Measurements from ENCODE around the gene TNFSF18.

Gene TNFSF18

GRCh38 chr1:173044656-173045055 is 6.1 kb downstream of the TNFSF18 start:
- TF ChIP-seq EZH2phosphoT487 (IDR thresholded peaks at IDR 0.05; ENCODE audit: borderline replicate concordance, low read length) (no peak), CTCF (IDR thresholded peaks at IDR 0.05; ENCODE audit: low read depth, low read length, poor library complexity, severe bottlenecking) (no peak)

GRCh38 chr1:173043253-173043652 is 7.5 kb downstream of the TNFSF18 start:
- no peaks in the 10 kb centered on the region for H3K9me3 ChIP-seq (ENCODE audit: control insufficient read depth, insufficient read depth, low read length)
- H3K79me2 ChIP-seq (ENCODE audit: control insufficient read depth, low read length) = no peaks in the 10 kb centered on the region
- H3K36me3 ChIP-seq (ENCODE audit: control insufficient read depth, low read length) = no peaks in the 10 kb centered on the region
- no peaks in the 10 kb centered on the region for H3K9me2 ChIP-seq (replicated peaks; ENCODE audit: control insufficient read depth, low read length)
- TF ChIP-seq EZH2phosphoT487 (IDR thresholded peaks at IDR 0.05; ENCODE audit: borderline replicate concordance, low read length) (no peak), CTCF (IDR thresholded peaks at IDR 0.05; ENCODE audit: low read depth, low read length, poor library complexity, severe bottlenecking) (no peak)
- H3K27ac ChIP-seq (ENCODE audit: low read depth, low read length) = no peak overlapping the region
- H3K4me1 ChIP-seq (ENCODE audit: control insufficient read depth, low read length) = peaks cover 2% of the 10 kb centered on the region
- 0 out of 2 replicates have a peak, but pooled peaks cover 3% of the 10 kb centered on the region for H3K27me3 ChIP-seq (ENCODE audit: control insufficient read depth, low read length)
- H4K20me1 ChIP-seq (ENCODE audit: control insufficient read depth, insufficient read depth, low read depth, low read length) = no peaks in the 10 kb centered on the region
- no peak overlapping the region for H3K4me2 ChIP-seq (ENCODE audit: low read length)
- H3F3A ChIP-seq (ENCODE audit: control insufficient read depth, insufficient read depth) = no peaks in the 10 kb centered on the region
- no peak overlapping the region for H3K4me3 ChIP-seq (ENCODE audit: low read length)

More at GRCh38 chr1:173044656-173045055, 6.1 kb downstream of the TNFSF18 start:
- Histone ChIP-seq H3K9me2 (replicated peaks; ENCODE audit: control insufficient read depth, low read length) (no peaks in the 10 kb centered on the region), H3K4me2 (ENCODE audit: low read length) (no peak overlapping the region), H3K9me3 (ENCODE audit: control insufficient read depth, insufficient read depth, low read length) (no peaks in the 10 kb centered on the region), H3K27me3 (ENCODE audit: control insufficient read depth, low read length) (0 out of 2 replicates have a peak, but pooled peaks cover 3% of the 10 kb centered on the region), H3K36me3 (ENCODE audit: control insufficient read depth, low read length) (no peaks in the 10 kb centered on the region), H3K4me3 (ENCODE audit: low read length) (no peak overlapping the region), H4K20me1 (ENCODE audit: control insufficient read depth, insufficient read depth, low read depth, low read length) (no peaks in the 10 kb centered on the region), H3K27ac (ENCODE audit: low read depth, low read length) (no peak overlapping the region), H3K79me2 (ENCODE audit: control insufficient read depth, low read length) (no peaks in the 10 kb centered on the region), H3K4me1 (ENCODE audit: control insufficient read depth, low read length) (peaks cover 11% of the 10 kb centered on the region), H3F3A (ENCODE audit: control insufficient read depth, insufficient read depth) (no peaks in the 10 kb centered on the region)

GRCh38 chr1:173042806-173043205 is 7.9 kb downstream of the TNFSF18 start:
- TF ChIP-seq EZH2phosphoT487 (IDR thresholded peaks at IDR 0.05; ENCODE audit: borderline replicate concordance, low read length) = no peak
- no peak for TF ChIP-seq CTCF (IDR thresholded peaks at IDR 0.05; ENCODE audit: low read depth, low read length, poor library complexity, severe bottlenecking)
- Histone ChIP-seq H3K4me2 (ENCODE audit: low read length) (no peak overlapping the region), H3K4me1 (ENCODE audit: control insufficient read depth, low read length) (no peaks in the 10 kb centered on the region), H3K79me2 (ENCODE audit: control insufficient read depth, low read length) (no peaks in the 10 kb centered on the region), H4K20me1 (ENCODE audit: control insufficient read depth, insufficient read depth, low read depth, low read length) (no peaks in the 10 kb centered on the region), H3K9me2 (replicated peaks; ENCODE audit: control insufficient read depth, low read length) (no peaks in the 10 kb centered on the region), H3K27me3 (ENCODE audit: control insufficient read depth, low read length) (0 out of 2 replicates have a peak, but pooled peaks cover 3% of the 10 kb centered on the region), H3K9me3 (ENCODE audit: control insufficient read depth, insufficient read depth, low read length) (no peaks in the 10 kb centered on the region), H3F3A (ENCODE audit: control insufficient read depth, insufficient read depth) (no peaks in the 10 kb centered on the region), H3K4me3 (ENCODE audit: low read length) (no peak overlapping the region), H3K36me3 (ENCODE audit: control insufficient read depth, low read length) (no peaks in the 10 kb centered on the region), H3K27ac (ENCODE audit: low read depth, low read length) (no peak overlapping the region)

Measured in DOHH2 (cell line).